A673 (cell line): ENCODE data around the gene SMAP2.

Source experiments
- EZH2 ChIP-seq: fragments of 200-600 bp; sonication (generic); IDR thresholded peaks from 2 replicates; pipeline ENCODE4 v1.6.1; 2017; ENCODE audit warnings: borderline replicate concordance, low read depth, mild to moderate bottlenecking, mixed read lengths, antibody characterized with exemption, low read length; ENCODE audit not compliant: poor library complexity, severe bottlenecking
- TF ChIP-seq, protein P1 (sequence below): fragments of 300-800, 200-600 bp; sonication (generic); conservative IDR thresholded peaks from 2 replicates; pipeline ENCODE4 v1.5.1; 2017; ENCODE audit warnings: low read depth, mild to moderate bottlenecking, antibody characterized with exemption, low read length, moderate library complexity, mixed read lengths

DNA sequence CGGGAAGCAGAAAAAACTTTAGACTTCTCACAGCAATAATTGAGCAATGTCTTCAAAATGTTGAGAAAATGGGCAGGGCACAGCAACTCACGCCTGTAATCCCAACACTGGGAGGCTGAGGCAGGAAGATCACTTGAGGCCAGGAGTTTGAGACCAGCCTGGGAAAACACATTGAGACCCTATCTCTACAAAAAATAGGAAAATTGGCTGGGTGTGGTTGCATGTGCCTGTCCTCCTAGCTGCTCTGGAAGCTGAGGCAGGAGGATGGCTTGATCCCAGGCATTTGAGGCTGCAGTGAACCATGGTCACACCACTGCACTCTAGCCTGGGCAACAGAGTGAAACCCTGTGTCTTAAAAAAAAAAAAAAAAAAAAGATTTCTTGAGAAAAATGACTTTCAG is 95.8 kb downstream of the SMAP2 start:
- TF ChIP-seq, protein P1, sequence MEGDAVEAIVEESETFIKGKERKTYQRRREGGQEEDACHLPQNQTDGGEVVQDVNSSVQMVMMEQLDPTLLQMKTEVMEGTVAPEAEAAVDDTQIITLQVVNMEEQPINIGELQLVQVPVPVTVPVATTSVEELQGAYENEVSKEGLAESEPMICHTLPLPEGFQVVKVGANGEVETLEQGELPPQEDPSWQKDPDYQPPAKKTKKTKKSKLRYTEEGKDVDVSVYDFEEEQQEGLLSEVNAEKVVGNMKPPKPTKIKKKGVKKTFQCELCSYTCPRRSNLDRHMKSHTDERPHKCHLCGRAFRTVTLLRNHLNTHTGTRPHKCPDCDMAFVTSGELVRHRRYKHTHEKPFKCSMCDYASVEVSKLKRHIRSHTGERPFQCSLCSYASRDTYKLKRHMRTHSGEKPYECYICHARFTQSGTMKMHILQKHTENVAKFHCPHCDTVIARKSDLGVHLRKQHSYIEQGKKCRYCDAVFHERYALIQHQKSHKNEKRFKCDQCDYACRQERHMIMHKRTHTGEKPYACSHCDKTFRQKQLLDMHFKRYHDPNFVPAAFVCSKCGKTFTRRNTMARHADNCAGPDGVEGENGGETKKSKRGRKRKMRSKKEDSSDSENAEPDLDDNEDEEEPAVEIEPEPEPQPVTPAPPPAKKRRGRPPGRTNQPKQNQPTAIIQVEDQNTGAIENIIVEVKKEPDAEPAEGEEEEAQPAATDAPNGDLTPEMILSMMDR = no peak
- no peak for TF ChIP-seq EZH2
